Measurements from ENCODE around the gene PMFBP1.

PMFBP1 gene

DNA sequence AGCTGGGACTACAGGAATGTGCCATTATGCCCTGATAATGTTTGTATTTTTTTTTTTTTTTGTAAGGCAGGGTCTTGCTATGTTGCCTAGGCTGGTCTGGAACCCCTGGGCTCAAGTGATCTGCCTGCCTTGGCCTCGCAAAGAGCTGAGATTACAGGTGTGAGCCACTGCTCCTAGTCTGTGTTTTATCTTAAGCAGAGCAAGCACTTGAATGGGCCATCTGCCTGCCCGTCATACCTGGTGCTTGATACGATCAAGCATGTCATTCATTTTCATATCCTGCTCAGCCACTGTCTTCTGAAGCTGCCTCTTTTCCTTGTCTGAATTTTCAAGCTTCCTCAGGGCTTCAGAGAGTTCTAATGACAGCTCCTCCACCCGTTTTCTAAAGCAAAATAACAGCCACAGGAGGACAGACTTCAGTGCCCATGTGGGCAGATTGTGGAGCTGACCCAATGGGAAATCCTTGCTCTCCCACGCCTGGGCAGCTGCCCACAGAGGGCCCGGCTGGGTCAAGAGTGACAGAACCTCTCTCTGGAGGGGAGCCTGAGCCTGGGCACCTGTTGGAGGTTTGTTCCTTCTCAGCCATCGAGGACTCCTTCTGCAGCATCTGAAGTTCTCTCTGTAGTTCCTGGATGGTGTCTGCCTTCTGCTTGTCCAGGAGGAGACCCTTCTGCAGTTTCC is 41.8 kb downstream of the PMFBP1 start:
- DNase-seq = no peak

DNA sequence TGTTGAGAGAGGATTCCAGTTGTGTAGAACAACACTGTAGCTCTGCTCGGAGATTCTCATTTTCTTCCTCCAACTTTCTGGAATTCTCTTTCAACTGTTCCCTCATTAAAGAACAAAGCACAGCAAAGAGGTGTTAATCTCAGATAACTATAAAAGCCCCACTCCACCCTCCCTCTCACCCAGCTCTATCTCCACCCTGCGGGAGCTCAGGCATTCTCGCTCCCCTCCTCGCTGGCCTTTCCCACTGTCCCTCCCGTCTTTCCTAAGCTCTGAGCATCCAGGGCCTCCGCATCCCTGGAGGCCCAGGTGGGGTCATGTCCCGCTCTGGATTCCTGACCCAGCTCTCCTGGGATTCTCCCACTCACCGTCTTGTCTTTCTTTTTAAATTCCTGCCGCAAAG is 43.3 kb downstream of the PMFBP1 start:
- DNase-seq = no peak

DNA sequence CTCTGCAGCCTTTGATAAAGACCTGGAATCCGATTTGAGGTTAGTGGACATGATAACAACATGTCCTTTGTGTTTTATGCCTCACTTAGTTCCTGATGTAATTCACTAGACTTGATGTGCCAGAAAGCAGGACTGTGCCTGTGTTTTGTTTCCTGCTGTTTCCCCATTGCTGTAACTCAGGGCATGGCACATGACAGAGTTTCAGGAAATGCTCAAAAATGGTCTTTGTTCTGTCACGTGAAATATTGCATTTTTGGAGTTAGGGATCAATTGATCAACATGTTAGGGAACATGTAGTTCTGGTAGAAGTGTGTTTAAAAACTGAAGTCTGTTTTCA is 45.6 kb downstream of the PMFBP1 start:
- DNase-seq = no peak

- no peak for DNase-seq
These were observed 46.1 kb downstream of the PMFBP1 start for GRCh38 chr16:72125635-72126428.

GRCh38 chr16:72124761-72125634 is 47.0 kb downstream of the PMFBP1 start:
- DNase-seq = no peak

DNA sequence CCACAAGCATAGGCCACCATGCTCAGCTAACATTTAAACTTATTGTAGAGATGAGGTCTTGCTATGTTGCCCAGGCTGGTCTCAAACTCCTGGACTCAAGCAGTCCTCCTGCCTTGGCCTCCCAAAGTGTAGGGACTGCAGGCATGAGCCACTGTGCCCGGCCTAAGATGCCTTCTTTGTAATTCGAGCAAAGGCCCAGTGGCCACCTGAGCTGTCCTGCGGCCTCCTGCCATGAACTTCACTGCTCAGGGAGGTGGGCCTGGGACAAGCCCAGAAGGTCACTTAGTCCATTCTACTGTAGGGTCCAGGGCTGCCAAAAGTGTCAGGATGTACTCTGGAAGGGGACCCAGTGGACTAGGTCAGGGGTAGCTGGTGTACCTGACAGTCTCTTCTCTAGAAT is 47.8 kb downstream of the PMFBP1 start:
- no peak for DNase-seq

GRCh38 chr16:72123426-72123825 is 48.5 kb downstream of the PMFBP1 start:
- DNase-seq = no peak

DNA sequence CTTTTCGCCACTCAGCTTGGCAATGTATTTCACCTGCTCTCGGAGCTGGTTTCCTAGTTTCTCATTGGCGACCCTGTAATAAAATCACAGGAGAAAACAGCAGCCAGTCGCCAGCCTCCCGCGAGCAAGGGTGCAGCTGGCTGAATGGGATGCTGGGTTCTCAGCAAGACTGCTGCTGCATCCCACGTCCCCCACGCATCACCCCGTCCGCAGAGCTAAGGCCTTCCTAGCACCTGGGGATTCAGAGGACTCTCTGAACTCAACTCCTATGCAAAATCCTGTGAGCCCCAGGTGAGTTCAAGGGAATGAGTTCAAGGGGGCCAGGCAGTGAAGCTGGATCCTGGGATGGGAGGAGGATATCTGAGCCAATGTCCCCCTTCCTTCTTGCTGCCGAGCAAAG is 49.0 kb downstream of the PMFBP1 start:
- no peak for DNase-seq

DNA sequence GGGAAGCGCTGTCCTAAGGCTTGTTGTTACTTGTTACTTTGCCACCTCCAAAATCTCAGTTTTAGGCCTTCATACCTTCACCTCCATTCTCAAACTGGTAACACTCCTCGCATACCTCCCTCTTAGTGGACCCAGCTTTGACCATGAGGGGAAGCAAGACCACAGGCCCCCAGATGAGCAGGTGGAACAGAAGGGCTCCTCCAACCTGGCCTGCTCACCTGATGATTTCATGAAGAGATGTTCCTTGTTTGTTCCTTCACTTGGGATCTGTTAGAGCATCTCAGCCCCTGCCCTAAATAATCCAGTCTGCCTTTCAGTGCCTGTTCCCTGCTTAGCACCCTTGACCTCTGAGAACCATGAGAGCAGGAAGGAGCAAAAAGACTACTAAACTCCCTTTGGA is 49.6 kb downstream of the PMFBP1 start:
- no peak for DNase-seq

DNA sequence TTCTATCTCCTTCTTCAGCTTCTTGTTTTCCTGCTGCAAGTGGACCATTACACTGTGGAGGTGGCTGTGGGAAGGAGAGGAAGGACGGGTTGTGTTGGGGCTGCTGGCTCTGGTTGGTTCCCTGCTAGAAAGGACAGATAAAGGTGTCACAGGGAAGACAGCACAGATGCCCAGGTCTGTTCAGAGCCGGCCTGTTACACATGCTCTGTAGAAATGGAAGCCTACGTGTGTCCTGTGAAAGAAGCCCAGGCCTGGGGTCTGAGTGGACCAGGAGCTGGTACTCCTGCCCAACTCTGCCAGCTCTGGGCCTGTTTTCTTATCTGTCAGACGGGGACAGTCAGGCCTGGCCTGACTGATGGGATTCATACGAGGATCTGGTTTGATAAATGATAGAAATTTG is 51.9 kb downstream of the PMFBP1 start:
- no peak for DNase-seq

DNA sequence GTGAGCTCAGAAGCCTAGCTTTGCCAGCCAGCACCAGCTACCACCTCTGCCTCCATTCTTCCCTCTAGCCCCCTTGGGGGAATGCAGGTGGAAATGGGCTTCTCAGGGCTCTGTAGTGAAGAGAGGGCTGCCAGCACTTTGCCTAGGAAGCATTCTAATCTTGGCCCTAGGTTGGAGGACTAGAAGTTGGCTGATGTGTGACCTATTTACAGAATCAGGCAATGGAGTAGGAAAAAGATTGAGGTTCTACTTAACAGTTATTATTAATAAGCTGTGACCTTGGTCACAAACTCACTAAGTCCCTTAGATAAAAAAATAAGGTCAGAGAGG is 58.4 kb downstream of the PMFBP1 start:
- no peak for DNase-seq

- no peak for DNase-seq
These were observed 58.9 kb downstream of the PMFBP1 start for GRCh38 chr16:72112906-72113615.

DNA sequence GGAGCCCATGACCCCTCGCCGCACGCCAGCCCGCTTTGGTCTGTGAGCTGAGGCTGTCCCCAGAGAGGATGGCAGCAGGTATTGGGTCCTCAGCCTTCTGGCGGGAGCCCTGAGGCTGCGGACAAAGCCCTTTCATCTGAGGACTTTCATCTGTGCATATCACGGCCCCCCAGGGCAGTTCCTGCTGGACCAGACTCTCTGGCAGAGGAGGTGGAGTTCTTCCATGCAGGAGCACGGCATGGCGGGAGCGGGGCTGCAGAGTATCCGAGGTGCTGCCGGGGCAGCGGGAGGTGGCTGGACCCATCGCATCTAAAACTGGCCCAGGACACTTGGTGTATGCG is 59.5 kb downstream of the PMFBP1 start:
- no peak for DNase-seq

DNA sequence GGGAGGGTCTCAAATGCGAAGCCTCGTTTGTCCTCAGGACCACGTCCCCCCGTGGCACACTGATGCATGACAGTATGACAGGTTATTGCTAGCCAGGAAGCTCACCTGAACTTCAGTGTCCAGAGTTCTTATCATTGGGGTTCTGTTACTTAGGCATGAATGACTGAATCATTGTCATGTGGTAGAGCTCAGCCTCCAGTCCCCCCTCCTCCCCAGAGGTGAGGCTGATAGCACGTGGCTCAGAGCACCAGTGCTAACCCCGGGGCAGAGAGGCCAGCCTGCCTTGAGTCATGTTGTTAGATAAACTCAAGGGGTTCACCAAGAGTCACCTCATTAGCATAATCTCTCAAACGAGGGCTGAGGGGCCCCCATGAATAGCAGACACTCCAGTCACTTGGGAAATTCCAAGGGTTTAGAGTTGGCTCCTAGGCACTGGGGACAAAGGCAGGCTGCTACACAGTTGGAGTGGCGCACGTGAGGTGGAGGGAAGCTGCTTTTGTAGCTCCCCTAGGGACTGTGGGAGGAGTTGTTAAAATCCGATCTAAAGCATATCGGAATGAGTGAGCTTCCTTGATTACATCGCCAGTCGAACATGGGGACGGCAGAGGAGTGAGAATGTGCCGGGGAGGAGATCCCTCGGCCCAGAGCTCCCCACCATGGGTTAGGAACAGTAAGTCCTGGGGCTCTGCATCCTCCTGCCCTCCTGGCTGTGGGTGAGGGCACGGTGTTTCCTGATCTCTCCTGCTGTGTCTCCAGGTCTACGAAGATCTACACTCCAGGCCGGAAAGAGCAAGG is 60.1 kb downstream of the PMFBP1 start:
- DNase-seq = no peak

- no peak for DNase-seq
These were observed 61.0 kb downstream of the PMFBP1 start for GRCh38 chr16:72110662-72111615.

GRCh38 chr16:72109966-72110530 is 61.9 kb downstream of the PMFBP1 start:
- DNase-seq = no peak

DNA sequence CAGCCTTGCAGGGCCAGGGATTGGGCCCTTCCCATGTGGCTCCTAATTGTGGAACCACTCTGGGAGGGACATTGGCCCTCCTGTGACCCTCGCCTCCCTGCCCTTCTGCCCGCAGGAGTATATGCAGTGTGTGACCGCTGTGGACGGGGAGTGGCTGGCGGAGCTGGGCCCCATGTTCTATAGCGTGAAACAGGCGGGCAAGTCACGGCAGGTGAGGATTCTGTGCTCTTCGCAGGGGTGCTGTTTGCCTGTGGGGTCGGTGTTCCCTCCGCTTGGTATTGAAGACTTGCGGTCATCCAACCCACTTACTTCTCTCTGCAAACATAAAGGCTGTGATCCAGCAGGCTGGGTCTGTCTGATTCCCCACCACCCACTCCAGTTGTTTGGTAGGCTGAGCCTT is 62.7 kb downstream of the PMFBP1 start:
- DNase-seq = no peak

DNA sequence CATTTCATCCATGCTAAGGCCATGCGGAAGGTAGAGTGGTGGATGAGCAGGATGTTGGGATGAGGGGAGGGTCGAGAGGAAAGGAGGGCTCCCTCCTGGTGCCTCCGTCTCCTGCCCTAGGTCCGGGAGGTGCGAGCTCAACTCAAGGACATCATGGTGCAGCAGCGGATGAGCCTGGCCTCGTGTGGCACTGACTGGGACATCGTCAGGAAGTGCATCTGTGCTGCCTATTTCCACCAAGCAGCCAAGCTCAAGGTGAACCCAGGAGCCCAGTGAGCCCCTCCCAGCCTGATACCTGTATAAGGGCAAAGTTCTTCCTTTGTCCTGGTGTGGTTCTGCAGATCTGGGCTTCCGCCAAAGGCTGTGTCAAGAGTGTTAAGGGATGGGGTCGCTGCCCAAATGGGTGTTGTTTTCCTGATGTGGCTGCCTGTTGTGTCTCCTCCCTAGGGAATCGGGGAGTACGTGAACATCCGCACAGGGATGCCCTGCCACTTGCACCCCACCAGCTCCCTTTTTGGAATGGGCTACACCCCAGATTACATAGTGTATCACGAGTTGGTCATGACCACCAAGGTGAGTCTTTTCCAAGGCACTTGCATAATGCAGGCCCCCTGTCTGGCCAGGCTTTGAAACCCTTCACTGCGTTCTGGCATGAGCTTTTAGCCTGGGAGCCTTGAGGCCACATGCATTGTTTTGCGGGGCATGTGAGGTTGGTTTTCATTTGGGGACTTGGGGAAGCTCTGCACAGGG is 63.4 kb downstream of the PMFBP1 start:
- no peak for DNase-seq

- DNase-seq = no peak
These were observed 64.6 kb downstream of the PMFBP1 start for GRCh38 chr16:72107371-72107770.

- DNase-seq = no peak
These were observed 66.0 kb downstream of the PMFBP1 start for GRCh38 chr16:72105978-72106377.
